ENCODE results near the gene LIPC.

DNA sequence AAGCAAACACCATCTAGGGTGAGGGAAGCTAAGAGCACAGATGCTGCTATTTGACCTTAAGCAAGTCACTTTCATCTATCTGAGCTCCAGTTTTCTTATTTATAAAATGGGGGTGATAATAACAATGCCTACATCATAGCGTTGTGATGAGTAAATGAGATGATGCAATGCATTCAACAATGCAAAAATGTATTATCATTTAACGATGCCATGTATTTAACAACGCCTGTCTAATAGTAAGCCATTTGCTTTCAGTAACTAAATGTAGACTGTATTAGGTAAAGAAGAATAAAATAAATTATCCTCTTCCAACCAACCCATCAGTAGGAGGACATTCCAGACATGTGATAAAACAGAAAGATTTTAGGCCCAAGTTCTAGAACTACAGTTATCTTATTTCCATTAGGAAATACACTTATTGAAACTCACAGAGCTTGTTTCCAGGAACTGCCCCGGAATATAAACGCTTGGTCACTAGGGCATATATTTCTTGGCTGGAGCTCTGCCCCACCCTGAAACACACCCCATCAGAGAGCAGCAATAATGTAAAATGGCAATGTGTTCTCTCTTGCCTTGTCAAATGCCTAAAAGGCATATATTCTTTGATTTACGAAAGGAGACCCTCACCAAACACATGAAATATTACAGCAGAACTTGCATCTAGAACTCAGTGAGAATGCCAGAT, 128.3 kb downstream of the LIPC start:
- TF ChIP-seq, protein P1, sequence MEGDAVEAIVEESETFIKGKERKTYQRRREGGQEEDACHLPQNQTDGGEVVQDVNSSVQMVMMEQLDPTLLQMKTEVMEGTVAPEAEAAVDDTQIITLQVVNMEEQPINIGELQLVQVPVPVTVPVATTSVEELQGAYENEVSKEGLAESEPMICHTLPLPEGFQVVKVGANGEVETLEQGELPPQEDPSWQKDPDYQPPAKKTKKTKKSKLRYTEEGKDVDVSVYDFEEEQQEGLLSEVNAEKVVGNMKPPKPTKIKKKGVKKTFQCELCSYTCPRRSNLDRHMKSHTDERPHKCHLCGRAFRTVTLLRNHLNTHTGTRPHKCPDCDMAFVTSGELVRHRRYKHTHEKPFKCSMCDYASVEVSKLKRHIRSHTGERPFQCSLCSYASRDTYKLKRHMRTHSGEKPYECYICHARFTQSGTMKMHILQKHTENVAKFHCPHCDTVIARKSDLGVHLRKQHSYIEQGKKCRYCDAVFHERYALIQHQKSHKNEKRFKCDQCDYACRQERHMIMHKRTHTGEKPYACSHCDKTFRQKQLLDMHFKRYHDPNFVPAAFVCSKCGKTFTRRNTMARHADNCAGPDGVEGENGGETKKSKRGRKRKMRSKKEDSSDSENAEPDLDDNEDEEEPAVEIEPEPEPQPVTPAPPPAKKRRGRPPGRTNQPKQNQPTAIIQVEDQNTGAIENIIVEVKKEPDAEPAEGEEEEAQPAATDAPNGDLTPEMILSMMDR (IDR thresholded peaks at IDR 0.05), result no peak
- TF ChIP-seq POLR2A (IDR thresholded peaks at IDR 0.05), result no peak
